AG09319 (cell line): Measurements from ENCODE around the gene AKAP13.

Experiments used
- DNase-seq: peaks from one replicate; pipeline ENCODE4 v3.0.0-alpha.2; 2010; ENCODE audit warnings: low read depth; ENCODE audit errors: extremely low read depth
- TF ChIP-seq, protein P1 (sequence below): IDR thresholded peaks from 2 replicates; pipeline ENCODE4 v1.5.1; 2011; ENCODE audit warnings: low read depth, mild to moderate bottlenecking, inconsistent platforms, low read length, moderate library complexity

AKAP13 gene

DNA sequence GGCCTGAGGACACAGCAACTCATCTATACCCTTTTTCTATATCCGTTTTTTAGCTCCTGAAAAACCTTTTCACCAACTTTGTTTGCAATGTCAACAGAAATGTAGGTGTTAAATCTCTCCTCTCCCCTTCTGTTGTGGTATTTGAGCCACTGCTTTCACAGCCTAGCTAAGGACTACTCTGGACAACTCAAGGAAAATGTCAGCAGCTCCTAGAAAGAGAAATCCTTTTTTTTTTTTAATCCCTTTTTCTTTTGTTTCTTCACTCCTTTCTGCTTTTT is 237.8 kb downstream of the AKAP13 start:
- TF ChIP-seq, protein P1, sequence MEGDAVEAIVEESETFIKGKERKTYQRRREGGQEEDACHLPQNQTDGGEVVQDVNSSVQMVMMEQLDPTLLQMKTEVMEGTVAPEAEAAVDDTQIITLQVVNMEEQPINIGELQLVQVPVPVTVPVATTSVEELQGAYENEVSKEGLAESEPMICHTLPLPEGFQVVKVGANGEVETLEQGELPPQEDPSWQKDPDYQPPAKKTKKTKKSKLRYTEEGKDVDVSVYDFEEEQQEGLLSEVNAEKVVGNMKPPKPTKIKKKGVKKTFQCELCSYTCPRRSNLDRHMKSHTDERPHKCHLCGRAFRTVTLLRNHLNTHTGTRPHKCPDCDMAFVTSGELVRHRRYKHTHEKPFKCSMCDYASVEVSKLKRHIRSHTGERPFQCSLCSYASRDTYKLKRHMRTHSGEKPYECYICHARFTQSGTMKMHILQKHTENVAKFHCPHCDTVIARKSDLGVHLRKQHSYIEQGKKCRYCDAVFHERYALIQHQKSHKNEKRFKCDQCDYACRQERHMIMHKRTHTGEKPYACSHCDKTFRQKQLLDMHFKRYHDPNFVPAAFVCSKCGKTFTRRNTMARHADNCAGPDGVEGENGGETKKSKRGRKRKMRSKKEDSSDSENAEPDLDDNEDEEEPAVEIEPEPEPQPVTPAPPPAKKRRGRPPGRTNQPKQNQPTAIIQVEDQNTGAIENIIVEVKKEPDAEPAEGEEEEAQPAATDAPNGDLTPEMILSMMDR = no peak
- no peak for DNase-seq

DNA sequence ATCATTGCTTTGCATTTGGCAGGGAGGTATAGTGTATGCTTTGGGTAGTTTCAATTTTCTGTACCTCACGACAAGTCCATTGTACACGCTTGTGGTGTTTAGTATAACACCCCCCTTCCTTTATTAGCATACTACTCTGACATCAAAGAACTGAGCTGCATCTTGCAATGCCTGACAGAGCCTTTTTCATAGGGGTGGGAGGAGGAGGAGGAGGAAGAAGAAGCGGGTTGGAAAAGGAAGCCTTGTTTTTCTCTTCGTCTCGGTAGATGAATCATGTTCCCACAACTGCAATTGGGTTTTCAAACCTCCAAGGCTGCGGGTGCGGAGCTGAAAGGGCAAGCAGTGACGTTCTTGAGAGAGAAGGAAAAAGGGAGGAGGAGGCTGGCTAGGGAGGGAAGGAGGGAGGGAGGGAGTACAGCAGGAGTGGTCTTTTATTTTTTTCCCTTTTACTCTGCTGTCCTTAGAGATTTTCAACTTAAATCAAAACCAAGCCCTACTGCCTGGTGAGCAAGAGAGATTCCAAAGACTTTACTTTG is 238.6 kb downstream of the AKAP13 start:
- peak; percentile 93 for DNase-seq
- TF ChIP-seq, protein P1 = no peak

DNA sequence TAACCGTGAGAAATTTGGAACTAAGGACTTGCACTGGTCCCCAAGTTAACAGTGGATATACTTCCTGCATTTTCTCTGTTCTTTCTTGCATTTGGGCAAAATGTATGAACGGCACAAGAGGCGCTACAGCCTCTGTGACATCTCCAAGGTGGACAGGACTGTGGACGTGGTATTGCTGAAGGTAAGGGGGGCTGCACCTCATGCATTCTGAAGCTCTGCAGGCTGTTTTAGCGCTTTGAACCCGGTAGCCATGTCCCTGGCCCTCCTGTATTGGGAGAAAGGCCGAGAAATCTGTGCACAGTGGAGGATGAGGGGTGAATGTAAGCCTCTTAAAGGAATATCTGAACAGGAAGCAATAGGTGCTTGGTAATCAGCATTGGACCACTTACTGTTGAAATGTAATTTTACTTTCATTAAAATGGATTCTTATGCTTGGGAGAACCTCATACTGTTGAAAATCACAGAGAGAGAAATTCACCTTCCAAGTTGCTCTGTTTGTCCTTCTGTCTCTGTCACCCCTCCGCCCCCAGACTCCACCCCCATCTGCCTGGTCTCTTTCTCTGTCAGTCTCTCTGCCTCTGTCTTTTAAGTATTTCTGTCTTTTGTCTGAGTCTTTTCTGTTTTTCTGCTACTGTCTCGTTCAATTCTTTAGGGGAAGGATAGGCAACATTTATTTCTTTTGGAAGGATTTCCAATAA is 239.7 kb downstream of the AKAP13 start:
- TF ChIP-seq, protein P1 = no peak
- no peak for DNase-seq

DNA sequence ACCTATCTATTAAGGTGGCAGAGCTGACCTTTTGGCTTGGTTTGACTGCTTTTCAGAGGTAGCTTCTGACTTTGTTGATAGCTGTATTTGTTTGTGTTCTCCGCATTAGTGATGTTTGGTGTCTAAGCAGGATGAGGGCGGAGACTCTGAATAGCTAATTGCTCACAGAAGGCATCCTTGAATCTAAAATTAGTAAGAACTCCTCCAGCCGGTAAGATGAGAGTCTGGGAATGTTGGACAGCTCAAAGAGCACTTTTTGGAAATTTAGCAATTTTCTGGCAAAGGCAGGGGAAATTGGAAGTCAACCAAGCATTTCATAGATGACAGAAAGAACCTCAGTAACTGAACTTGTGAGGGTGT is 240.3 kb downstream of the AKAP13 start:
- peak; percentile 91 for DNase-seq
- TF ChIP-seq, protein P1 = no peak

DNA sequence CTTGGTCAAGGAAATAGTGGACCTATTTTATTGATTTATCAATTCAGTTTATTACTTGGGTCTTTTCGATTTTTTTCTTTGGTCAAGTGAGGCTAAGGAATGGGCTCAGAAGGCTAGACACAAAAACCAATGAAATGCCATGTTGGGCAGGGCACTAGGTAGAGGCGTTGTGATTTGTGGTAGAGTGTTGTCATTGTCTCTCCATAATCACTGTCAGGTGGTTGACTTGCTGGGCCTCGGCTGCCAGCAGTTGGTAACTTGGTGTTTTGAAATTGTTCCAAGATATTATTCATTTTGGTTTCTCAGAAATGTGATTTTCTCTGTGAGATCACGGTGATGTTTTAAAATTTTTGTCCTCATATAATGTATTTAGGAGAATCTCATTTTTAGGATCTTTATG is 240.7 kb downstream of the AKAP13 start:
- no peak for DNase-seq
- TF ChIP-seq, protein P1 = no peak

DNA sequence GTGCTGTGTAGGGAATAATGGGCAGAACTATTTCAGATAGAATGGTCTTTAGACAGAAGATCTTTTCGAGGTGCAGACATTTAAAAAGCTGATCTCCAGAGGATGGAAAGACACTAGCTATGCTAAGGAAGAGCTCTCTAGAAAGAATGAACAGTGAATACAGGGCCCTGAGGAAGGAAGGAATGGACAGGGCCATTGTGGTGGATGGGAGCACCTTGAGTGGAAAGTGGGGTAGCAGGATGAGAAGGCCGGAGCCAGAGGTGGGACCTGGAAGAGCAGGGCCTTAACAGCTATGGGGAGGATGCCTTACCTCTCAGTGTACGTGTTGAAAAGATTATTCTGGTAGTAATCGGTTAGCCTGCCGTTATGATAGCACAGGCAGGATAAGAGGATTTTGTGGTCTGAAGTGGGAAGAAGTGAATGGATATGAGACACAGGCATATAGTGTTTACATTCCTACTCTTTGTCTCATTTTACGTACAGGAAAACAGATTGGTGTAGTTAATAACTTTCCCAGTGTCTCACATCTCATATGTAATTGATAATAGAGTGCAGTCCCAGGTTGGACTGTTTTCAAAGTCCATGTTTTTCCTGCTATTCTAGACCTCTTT is 241.9 kb downstream of the AKAP13 start:
- TF ChIP-seq, protein P1 = no peak
- no peak for DNase-seq

DNA sequence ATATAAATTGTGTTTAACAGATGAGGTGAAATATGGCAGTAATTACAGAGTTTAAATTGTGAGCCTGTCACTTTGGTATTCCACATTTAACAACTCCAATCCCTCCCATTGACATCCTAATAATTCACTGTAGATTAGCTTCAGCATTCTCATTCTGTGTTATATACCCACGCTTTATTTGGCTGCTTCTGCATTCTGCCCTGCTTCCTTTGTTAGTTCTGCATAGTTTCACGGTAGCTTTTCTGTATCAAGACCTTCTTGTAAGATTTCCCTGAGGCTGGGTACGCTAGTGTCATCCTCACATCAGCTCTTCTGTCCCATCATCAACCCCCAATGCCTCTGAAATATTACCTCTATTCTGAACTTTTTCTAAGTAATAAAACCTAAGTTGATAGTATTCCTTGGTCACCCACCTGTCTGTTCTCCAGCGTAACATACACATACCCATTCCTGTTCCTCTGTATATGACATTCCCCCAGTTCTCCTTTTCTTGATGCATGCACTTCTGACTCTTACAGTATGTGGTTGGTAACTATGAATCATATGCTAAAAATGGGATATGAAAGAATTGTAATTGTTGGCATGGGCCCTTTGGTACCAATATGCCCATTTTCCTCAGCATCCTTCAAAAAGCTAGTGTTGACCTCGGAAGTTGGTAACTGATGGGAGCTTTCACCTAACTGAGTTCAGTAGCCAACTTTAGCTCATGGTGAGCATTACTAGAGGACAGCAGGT is 243.1 kb downstream of the AKAP13 start:
- no peak for DNase-seq
- TF ChIP-seq, protein P1 = no peak
